ENCODE results near the gene TMEM121.
A peak's percentile ranks its signal among the peaks of the same experiment; 100 is the strongest.
"Not testable (repeated sequence)": the region's sequence is repeated elsewhere in the genome, so short reads cannot be mapped to it uniquely, and the experiment has no call there.

The TMEM121 gene

GRCh38 chr14:105545676-105546075, 19.3 kb downstream of the TMEM121 start:
- not testable (repeated sequence) for FAIRE-seq; DNase-seq (ENCODE audit: low spot score)

- not testable (repeated sequence) for FAIRE-seq; DNase-seq (ENCODE audit: low spot score)
Observed at GRCh38 chr14:105546410-105546809, 20.0 kb downstream of the TMEM121 start.

GRCh38 chr14:105547072-105547471, 20.7 kb downstream of the TMEM121 start:
- FAIRE-seq; DNase-seq (ENCODE audit: low spot score): not testable (repeated sequence)

- FAIRE-seq (no peak), DNase-seq (ENCODE audit: low spot score) (no peak)
Observed at GRCh38 chr14:105547741-105548169, 21.4 kb downstream of the TMEM121 start.

- DNase-seq (ENCODE audit: low spot score) (no peak), FAIRE-seq (no peak)
Observed at GRCh38 chr14:105549481-105549880, 23.1 kb downstream of the TMEM121 start.

GRCh38 chr14:105554022-105554421, 27.6 kb downstream of the TMEM121 start:
- FAIRE-seq (no peak), DNase-seq (ENCODE audit: low spot score) (no peak)

GRCh38 chr14:105554523-105554922, 28.1 kb downstream of the TMEM121 start:
- no peak for DNase-seq (ENCODE audit: low spot score)
- no peak for FAIRE-seq

GRCh38 chr14:105557671-105558070, 31.3 kb downstream of the TMEM121 start:
- not testable (repeated sequence) for FAIRE-seq; DNase-seq (ENCODE audit: low spot score)

- not testable (repeated sequence) for FAIRE-seq; DNase-seq (ENCODE audit: low spot score)
Observed at GRCh38 chr14:105558449-105559154, 32.2 kb downstream of the TMEM121 start.

- not testable (repeated sequence) for DNase-seq (ENCODE audit: low spot score); FAIRE-seq
Observed at GRCh38 chr14:105559384-105560047, 33.1 kb downstream of the TMEM121 start.

- DNase-seq (ENCODE audit: low spot score), result not testable (repeated sequence)
- FAIRE-seq, result peak; percentile 35
Observed at GRCh38 chr14:105560048-105560669, 33.8 kb downstream of the TMEM121 start.

- FAIRE-seq; DNase-seq (ENCODE audit: low spot score): not testable (repeated sequence)
Observed at GRCh38 chr14:105561345-105561744, 35.0 kb downstream of the TMEM121 start.

- no peak for FAIRE-seq
- no peak for DNase-seq (ENCODE audit: low spot score)
Observed at GRCh38 chr14:105562713-105563346, 36.4 kb downstream of the TMEM121 start.

- DNase-seq (ENCODE audit: low spot score) (no peak), FAIRE-seq (no peak)
Observed at GRCh38 chr14:105563347-105563737, 37.0 kb downstream of the TMEM121 start.

- not testable (repeated sequence) for FAIRE-seq; DNase-seq (ENCODE audit: low spot score)
Observed at GRCh38 chr14:105564536-105564935, 38.2 kb downstream of the TMEM121 start.

- FAIRE-seq; DNase-seq (ENCODE audit: low spot score): not testable (repeated sequence)
Observed at GRCh38 chr14:105565185-105565919, 39.0 kb downstream of the TMEM121 start.

- DNase-seq (ENCODE audit: low spot score); FAIRE-seq: not testable (repeated sequence)
Observed at GRCh38 chr14:105566248-105567163, 40.1 kb downstream of the TMEM121 start.

- not testable (repeated sequence) for FAIRE-seq; DNase-seq (ENCODE audit: low spot score)
Observed at GRCh38 chr14:105567164-105568103, 41.1 kb downstream of the TMEM121 start.
